ENCODE data around the gene NUDT13. TPM values are rescaled to one million over a fixed set of nuclear protein-coding genes. Genes with fewer than 3 reads are reported as not detected.

Gene NUDT13
- total and polyA plus RNA-seq, 2 donors (not counting 1 experiment from before 2014, with no cell fraction given), result 2.5 to 4.5 TPM

DNA sequence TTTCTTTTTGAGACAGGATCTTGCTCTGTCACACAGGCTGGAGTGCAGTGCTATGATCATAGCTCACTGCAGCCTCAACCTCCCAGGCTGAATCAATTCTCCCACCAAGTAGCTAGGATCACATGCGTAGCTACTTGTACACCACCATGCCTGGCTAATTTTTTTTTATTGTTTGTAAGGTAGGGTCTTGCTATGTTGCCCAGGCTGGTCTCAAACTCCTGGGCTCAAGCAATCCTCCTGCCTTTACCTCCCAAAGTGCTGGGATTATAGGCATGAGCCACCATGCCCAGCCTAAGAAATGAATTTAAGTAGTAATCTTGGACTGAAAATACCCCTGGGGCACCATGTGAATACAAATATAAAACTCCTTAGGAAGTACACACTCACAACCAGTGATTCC is 5.8 kb downstream of the NUDT13 start:
- no peak for TF ChIP-seq CTCF (IDR thresholded peaks at IDR 0.05)
- TF ChIP-seq EZH2 (IDR thresholded peaks at IDR 0.05; ENCODE audit: borderline replicate concordance, insufficient read depth, low read depth, low read length, poor library complexity, severe bottlenecking), result no peak
- Histone ChIP-seq H3K4me3 (ENCODE audit: control extremely low read depth in 1 of 5, extremely low read depth in 1 of 5, insufficient read depth in 1 of 5, low read depth in 2 of 5, low read length in 4 of 5) (no peak overlapping the region), H3K4me1 (ENCODE audit: control insufficient read depth in 2 of 2, insufficient read depth in 2 of 2, low read length in 2 of 2) (peaks cover 0 to 3% of the 10 kb centered on the region in 2 donors), H3K9me3 (ENCODE audit: control extremely low read depth in 1 of 3, control insufficient read depth in 2 of 3, insufficient read depth in 1 of 3, low read length in 2 of 3) (no peaks in the 10 kb centered on the region), H3K36me3 (replicated peaks in 1 of 2; ENCODE audit: control extremely low read depth in 1 of 2, control insufficient read depth in 1 of 2, extremely low read depth in 1 of 2, insufficient read depth in 2 of 2, low read length in 1 of 2) (peaks cover 1 to 3% of the 10 kb centered on the region in 2 experiments), H3K79me2 (ENCODE audit: control insufficient read depth, insufficient read depth, low read length) (no peaks in the 10 kb centered on the region), H3K27me3 (replicated peaks in 1 of 4; ENCODE audit: control extremely low read depth in 1 of 4, control insufficient read depth in 3 of 4, insufficient read depth in 4 of 4, low read length in 3 of 4) (no peaks in the 10 kb centered on the region), H3K9ac (ENCODE audit: low read length) (no peak overlapping the region), H2AFZ (ENCODE audit: insufficient read depth, low read depth, low read length, poor library complexity, severe bottlenecking) (no peak overlapping the region), H4K20me1 (ENCODE audit: control insufficient read depth, insufficient read depth, low read length, poor library complexity, severe bottlenecking) (no peaks in the 10 kb centered on the region), H3K27ac (ENCODE audit: low read length in 2 of 2) (no peak overlapping the region), H3K4me2 (replicated peaks; ENCODE audit: low read depth, low read length, poor library complexity, severe bottlenecking) (no peak overlapping the region)
- no peaks in the 10 kb centered on the region for H3K27me3 Mint-ChIP-seq
- ChIA-PET POLR2A (interaction anchor here (0.6 kb wide), 2 partner anchors 20 to 391 kb away, joined by 3 read pairs; no protein-coding TSS in a partner anchor), CTCF (no interaction called here)
- peaks cover 9% of the 10 kb centered on the region for H3K4me1 Mint-ChIP-seq
- no peaks in the 10 kb centered on the region for H3K9me3 Mint-ChIP-seq (ENCODE audit: insufficient read depth)
- intact Hi-C loops (cut with micrococcal nuclease), result no loop called here
- H3K27ac Mint-ChIP-seq, result no peak overlapping the region
- no peak overlapping the region for H3K4me3 Mint-ChIP-seq
- no peak for ATAC-seq (ENCODE audit: low read depth)
- DNase-seq, result no peak
- no CpG with 5 or more reads among the region's 1 CpG for WGBS (ENCODE audit: insufficient coverage)

DNA sequence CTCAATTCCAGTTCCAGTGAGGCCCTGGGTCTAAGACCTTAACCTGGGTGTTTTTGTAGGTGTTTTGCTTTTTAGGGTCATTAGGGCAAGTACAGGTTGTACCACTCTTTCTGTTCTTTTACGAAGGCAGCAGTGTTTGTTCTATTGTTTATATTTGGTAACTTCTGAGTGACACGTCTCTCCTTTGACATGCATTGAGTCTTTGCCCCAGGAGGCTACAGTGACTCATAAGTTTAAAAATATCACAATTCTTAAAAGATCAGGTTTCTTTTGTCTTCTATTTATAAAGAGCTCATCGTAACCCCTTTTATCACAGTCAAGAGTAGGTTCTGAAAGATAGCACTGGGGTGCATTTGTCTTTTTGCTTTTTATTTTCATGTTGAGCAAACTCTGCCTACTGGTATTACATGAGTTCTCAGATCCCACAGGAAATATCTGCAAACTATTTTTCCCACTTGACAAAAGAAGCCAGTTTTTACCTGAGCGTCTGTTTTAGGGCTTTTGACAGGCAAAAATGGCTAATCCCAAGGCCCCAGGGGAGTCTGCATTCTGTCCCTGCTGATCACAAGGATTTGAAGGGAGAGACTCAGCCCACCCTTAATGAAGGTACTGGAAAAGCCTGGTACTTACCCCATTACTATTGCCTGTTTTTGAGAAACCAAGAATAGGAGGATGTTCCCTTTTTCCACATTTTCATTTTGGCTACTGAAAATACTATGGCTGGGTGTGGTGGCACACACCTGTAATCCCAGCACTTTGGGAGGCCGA is 7.9 kb downstream of the NUDT13 start:
- no peak overlapping the region for H3K4me2 ChIP-seq (replicated peaks; ENCODE audit: low read depth, low read length, poor library complexity, severe bottlenecking)
- ChIA-PET CTCF (no interaction called here), POLR2A (no interaction called here)
- Mint-ChIP-seq H3K9me3 (ENCODE audit: insufficient read depth) (no peaks in the 10 kb centered on the region), H3K4me3 (no peak overlapping the region), H3K4me1 (peaks cover 5% of the 10 kb centered on the region), H3K27me3 (no peaks in the 10 kb centered on the region), H3K27ac (peak overlapping the region; percentile 46)
- ATAC-seq (ENCODE audit: low read depth) (no peak), DNase-seq (no peak)
- TF ChIP-seq EZH2 (IDR thresholded peaks at IDR 0.05; ENCODE audit: borderline replicate concordance, insufficient read depth, low read depth, low read length, poor library complexity, severe bottlenecking) (no peak), CTCF (IDR thresholded peaks at IDR 0.05) (no peak)
- H3K4me3 ChIP-seq (ENCODE audit: control extremely low read depth in 1 of 5, extremely low read depth in 1 of 5, insufficient read depth in 1 of 5, low read depth in 2 of 5, low read length in 4 of 5), result no peak overlapping the region
- H4K20me1 ChIP-seq (ENCODE audit: control insufficient read depth, insufficient read depth, low read length, poor library complexity, severe bottlenecking), result no peaks in the 10 kb centered on the region
- peaks cover 3 to 4% of the 10 kb centered on the region in 2 experiments for H3K36me3 ChIP-seq (replicated peaks in 1 of 2; ENCODE audit: control extremely low read depth in 1 of 2, control insufficient read depth in 1 of 2, extremely low read depth in 1 of 2, insufficient read depth in 2 of 2, low read length in 1 of 2)
- WGBS (ENCODE audit: insufficient coverage), result 62% methylated on average over 3 of the region's 5 CpGs
- H3K79me2 ChIP-seq (ENCODE audit: control insufficient read depth, insufficient read depth, low read length), result no peaks in the 10 kb centered on the region
- H3K27ac ChIP-seq (ENCODE audit: low read length in 2 of 2), result no peak overlapping the region
- no peaks in the 10 kb centered on the region for H3K27me3 ChIP-seq (replicated peaks in 1 of 4; ENCODE audit: control extremely low read depth in 1 of 4, control insufficient read depth in 3 of 4, insufficient read depth in 4 of 4, low read length in 3 of 4)
- no peak overlapping the region for H2AFZ ChIP-seq (ENCODE audit: insufficient read depth, low read depth, low read length, poor library complexity, severe bottlenecking)
- intact Hi-C loops (cut with micrococcal nuclease), result no loop called here
- H3K9ac ChIP-seq (ENCODE audit: low read length), result no peak overlapping the region
- no peaks in the 10 kb centered on the region for H3K4me1 ChIP-seq (ENCODE audit: control insufficient read depth in 2 of 2, insufficient read depth in 2 of 2, low read length in 2 of 2)
- no peaks in the 10 kb centered on the region for H3K9me3 ChIP-seq (ENCODE audit: control extremely low read depth in 1 of 3, control insufficient read depth in 2 of 3, insufficient read depth in 1 of 3, low read length in 2 of 3)

All from B cell (primary cell).